ENCODE data around the gene SHROOM4. TPM values are rescaled to one million over a fixed set of nuclear protein-coding genes. Genes with fewer than 3 reads are reported as not detected.

The SHROOM4 gene
- total RNA-seq, 1 experiment from 2014 or later = 2.1 TPM

DNA sequence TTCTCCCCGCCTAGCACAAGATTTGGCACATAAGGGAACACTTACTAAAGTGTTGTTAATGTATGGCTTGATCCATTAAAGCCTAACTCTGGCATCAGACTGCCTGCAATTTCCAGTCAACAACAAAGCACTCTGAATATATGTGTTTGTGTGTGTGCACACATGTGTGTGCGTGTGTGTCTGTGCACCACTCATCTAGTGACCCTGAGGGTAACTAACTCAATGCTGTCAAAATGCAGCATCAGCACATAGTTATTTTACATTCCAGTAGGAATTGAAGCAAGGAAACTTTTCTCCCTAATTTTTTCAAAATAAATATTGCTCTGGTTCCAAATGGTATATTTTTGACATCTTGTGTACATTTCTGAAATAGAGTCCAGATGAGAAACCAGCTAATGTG is 94.4 kb downstream of the SHROOM4 start:
- WGBS (ENCODE audit: extremely low coverage, insufficient read length, low lambda C conversion rate) = no CpG with 5 or more reads among the region's 2 CpGs
- DNase-seq = no peak
- H3K4ac ChIP-seq (ENCODE audit: low read depth, low read length) = no peak overlapping the region
- no peak overlapping the region for H4K91ac ChIP-seq (ENCODE audit: insufficient read length, low read depth, low read length)
- no peak overlapping the region for H3K14ac ChIP-seq (ENCODE audit: insufficient read depth, low read length)
- H4K8ac ChIP-seq (replicated peaks; ENCODE audit: insufficient read length, low read depth, low read length) = no peak overlapping the region
- H3K56ac ChIP-seq (ENCODE audit: insufficient read length, low read depth, low read length) = no peak overlapping the region
- H3K4me2 ChIP-seq (ENCODE audit: insufficient read depth, insufficient read length, low read length) = no peak overlapping the region
- H3K79me2 ChIP-seq (ENCODE audit: insufficient read depth, low read length) = no peaks in the 10 kb centered on the region
- no peaks in the 10 kb centered on the region for H3K79me1 ChIP-seq (ENCODE audit: insufficient read depth, low read depth, low read length, poor library complexity, severe bottlenecking)
- no peak overlapping the region for H2BK20ac ChIP-seq (ENCODE audit: low read depth, low read length, poor library complexity, severe bottlenecking)
- H2BK12ac ChIP-seq (ENCODE audit: insufficient read length, low read depth, low read length) = no peak overlapping the region
- no peaks in the 10 kb centered on the region for H3K23me2 ChIP-seq (ENCODE audit: insufficient read length, low read depth, low read length, poor library complexity, severe bottlenecking)
- no peak overlapping the region for H3T11ph ChIP-seq (ENCODE audit: low read length)
- H2BK15ac ChIP-seq (ENCODE audit: low read depth, low read length) = no peak overlapping the region
- Mint-ChIP-seq H3K4me3 (no peak overlapping the region), H3K9me3 (peaks cover 54 to 66% of the 10 kb centered on the region in 2 experiments), H3K4me1 (peaks cover 41 to 43% of the 10 kb centered on the region in 2 experiments), H3K27me3 (ENCODE audit: low read depth) (no peaks in the 10 kb centered on the region), H3K36me3 (ENCODE audit: insufficient read depth in 1 of 3, low read depth in 3 of 3) (peaks cover 0 to 6% (median 5%) of the 10 kb centered on the region in 3 experiments), H3K27ac (no peak overlapping the region)
- no peak overlapping the region for H2BK120ac ChIP-seq (ENCODE audit: low read depth, low read length, poor library complexity, severe bottlenecking)
- TF ChIP-seq, protein P1, sequence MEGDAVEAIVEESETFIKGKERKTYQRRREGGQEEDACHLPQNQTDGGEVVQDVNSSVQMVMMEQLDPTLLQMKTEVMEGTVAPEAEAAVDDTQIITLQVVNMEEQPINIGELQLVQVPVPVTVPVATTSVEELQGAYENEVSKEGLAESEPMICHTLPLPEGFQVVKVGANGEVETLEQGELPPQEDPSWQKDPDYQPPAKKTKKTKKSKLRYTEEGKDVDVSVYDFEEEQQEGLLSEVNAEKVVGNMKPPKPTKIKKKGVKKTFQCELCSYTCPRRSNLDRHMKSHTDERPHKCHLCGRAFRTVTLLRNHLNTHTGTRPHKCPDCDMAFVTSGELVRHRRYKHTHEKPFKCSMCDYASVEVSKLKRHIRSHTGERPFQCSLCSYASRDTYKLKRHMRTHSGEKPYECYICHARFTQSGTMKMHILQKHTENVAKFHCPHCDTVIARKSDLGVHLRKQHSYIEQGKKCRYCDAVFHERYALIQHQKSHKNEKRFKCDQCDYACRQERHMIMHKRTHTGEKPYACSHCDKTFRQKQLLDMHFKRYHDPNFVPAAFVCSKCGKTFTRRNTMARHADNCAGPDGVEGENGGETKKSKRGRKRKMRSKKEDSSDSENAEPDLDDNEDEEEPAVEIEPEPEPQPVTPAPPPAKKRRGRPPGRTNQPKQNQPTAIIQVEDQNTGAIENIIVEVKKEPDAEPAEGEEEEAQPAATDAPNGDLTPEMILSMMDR (conservative IDR thresholded peaks at IDR 0.05) = no peak
- no peak overlapping the region for H3K18ac ChIP-seq (ENCODE audit: insufficient read length, low read depth, low read length)
- H3K23ac ChIP-seq (ENCODE audit: insufficient read length, low read depth, low read length) = no peak overlapping the region
- H4K5ac ChIP-seq (ENCODE audit: insufficient read length, low read depth, low read length) = no peak overlapping the region
- no peaks in the 10 kb centered on the region for H3K27me3 ChIP-seq (ENCODE audit: insufficient read depth, low read length)
- H2AK5ac ChIP-seq (ENCODE audit: insufficient read length, low read length) = no peak overlapping the region
- H3K9ac ChIP-seq (ENCODE audit: extremely low read depth, insufficient read length, low read length) = no peak overlapping the region
- H3K27ac ChIP-seq (ENCODE audit: insufficient read length, low read depth, low read length) = no peak overlapping the region
- H4K20me1 ChIP-seq (ENCODE audit: control insufficient read depth, insufficient read depth, insufficient read length) = no peaks in the 10 kb centered on the region
- H2AFZ ChIP-seq (ENCODE audit: low read length) = no peak overlapping the region
- no peak overlapping the region for H2BK5ac ChIP-seq (ENCODE audit: insufficient read length, low read length)
- H3K9me3 ChIP-seq (ENCODE audit: control insufficient read depth, low read depth, low read length) = no peaks in the 10 kb centered on the region
- peaks cover 9% of the 10 kb centered on the region; the same call in 1 of the 2 replicates for H3K4me1 ChIP-seq (ENCODE audit: insufficient read depth, low read length)
